GM18909 (cell line): ENCODE data around the gene CBLIF.
"Not testable (repeated sequence)": the region's sequence is repeated elsewhere in the genome, so short reads cannot be mapped to it uniquely, and the experiment has no call there.

ENCODE experiments used
- ATAC-seq: cut with Tn5 transposase; IDR thresholded peaks from one replicate; pipeline ENCODE4 v1.9.1; 2021; ENCODE audit warnings: mild to moderate bottlenecking; ENCODE audit not compliant: unreplicated experiment, poor library complexity

CBLIF gene

GRCh38 chr11:59849129-59849528 is 3.8 kb upstream of the CBLIF start:
- ATAC-seq, result peak; percentile 46

DNA sequence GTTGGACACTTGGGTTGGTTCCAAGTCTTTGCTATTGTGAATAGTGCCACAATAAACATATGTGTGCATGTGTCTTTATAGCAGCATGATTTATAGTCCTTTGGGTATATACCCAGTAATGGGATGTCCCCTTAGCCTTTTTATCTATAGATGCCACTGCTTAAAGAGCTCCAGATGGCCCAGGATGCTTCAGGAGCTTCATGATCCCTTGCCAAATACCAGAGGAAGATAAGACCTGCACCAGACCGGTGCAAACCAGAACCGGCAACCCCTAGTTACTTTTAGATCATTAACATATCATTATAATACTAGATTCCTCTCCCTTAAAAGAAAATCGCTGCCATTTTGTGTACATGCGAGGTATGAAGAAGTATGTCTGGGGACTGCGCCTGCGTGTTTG is 3.1 kb upstream of the CBLIF start:
- not testable (repeated sequence) for ATAC-seq

DNA sequence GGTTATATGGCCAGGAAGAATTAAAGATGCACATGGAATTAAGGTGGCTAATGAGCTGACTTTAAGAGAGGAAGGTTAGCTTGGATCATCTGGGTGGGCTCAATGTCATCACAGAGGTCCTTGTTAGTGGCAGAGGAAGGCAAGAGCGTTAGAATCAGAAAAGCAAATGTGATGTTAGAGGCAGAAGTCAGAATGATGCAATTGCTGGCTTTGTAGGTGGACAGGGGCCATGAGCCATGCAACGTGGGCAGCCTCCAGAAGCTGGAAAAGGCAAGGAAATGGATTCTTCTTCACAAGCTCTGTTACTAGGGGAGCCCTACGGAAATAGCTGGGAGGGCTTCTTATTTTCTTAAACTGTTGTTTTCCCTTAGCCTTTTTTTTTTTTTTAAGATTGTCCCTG is 2.3 kb upstream of the CBLIF start:
- no peak for ATAC-seq

- no peak for ATAC-seq
These were observed 1.3 kb upstream of the CBLIF start for GRCh38 chr11:59846556-59846955.

DNA sequence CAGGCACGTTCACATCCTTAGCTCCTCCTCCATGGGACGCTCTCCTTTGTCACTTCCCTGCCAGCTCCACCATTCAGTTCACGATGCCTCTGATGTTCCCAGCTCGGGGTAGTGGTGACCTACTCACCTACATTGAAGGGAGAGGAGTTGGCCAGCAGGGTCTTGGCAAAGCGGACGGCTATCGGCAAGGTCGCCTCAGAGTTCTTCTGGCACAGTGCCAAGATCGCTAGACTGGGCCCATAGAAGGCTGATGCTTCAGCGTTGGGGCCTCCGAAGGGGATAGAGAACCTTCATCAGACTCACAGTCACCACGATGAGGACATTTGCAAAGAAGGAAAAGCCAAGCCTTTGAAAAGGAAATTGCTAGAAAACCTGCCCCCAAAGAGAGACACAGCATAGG is 3.0 kb downstream of the CBLIF start:
- ATAC-seq, result no peak

DNA sequence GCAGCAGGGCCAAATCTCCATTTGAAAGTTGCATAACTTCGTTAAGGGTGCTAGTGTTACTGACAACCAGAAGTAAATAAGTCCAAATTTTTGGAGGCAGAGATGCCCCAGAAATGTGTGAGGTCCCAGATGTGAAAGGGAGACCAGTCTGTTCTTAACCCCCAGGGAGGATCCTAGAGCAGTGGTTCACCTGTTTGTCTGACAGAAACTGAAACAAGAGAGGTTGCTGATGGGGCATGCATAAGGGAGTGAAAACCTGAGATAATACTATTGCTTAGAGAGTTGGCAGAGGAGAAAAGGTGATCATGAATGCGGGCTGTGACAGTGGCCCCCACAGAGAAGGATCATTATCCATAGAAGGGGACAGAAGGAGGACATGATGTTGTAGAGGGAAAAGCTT is 3.8 kb downstream of the CBLIF start:
- ATAC-seq, result peak; percentile 80

- ATAC-seq, result no peak
These were observed 5.7 kb downstream of the CBLIF start for GRCh38 chr11:59839615-59840014.

DNA sequence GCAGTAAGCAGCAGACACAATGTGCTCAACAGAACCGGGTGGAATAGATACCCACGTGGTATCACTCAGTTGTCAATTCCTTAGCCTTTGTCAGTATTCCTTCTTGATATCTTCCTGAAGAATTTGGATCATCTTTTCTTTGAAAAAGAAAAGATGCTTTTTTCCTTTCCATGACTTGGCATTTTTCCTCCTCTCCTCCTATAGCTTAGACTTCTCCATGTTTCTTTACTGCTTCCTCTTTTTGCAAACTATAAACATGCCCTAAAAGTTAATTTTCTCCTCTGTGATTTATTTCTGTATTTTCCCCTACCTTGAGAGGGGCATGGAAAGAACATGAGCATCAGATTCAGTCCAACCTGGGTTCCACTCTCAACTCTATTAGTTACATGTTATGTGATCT is 11.7 kb downstream of the CBLIF start:
- no peak for ATAC-seq

DNA sequence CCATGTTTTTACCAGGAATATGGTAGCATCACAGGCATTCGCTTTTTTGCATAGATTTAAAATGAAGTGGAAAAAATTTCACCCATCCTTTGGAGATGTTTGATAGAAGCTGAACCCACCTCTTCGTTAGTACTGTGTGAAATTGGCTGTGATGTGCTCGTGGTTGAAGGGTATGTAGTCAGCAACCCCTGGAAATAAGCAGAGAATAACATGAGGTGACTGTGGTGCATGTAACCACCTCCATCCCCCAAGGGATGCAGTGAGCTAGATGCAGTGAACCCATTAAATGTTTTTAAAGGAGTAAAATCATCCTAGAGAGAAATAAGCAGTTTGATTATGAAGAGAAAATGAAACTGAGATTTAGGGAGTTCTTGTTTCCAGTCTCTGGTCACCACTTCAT is 15.9 kb downstream of the CBLIF start:
- no peak for ATAC-seq

DNA sequence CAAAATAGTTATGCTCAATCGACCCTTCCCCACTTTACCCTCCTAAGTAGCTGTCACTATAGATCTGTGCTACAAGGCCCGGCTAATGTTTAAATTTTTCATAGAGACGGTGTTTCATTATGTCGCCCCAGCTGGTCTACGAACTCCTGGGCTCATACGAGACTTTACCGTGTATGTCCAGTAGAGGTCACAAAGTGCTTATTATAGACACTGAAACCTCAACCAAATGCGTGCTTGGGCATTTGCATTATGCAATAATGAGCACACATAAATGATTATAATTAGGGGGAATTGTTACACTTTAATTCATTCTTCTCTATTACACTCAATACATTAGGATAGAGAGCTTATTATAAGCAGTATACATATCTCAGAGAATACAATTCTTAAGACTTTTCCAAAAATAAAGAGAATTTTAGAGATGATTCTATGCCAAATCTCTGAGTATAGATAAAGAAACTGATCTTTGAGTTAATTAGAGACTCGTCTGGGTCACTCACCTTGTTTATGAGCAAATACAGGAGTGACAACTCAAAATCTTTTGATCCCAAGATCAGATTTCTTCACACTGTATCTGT is 22.2 kb downstream of the CBLIF start:
- ATAC-seq, result peak; percentile 84

- no peak for ATAC-seq
These were observed 26.7 kb downstream of the CBLIF start for GRCh38 chr11:59818572-59818971.

DNA sequence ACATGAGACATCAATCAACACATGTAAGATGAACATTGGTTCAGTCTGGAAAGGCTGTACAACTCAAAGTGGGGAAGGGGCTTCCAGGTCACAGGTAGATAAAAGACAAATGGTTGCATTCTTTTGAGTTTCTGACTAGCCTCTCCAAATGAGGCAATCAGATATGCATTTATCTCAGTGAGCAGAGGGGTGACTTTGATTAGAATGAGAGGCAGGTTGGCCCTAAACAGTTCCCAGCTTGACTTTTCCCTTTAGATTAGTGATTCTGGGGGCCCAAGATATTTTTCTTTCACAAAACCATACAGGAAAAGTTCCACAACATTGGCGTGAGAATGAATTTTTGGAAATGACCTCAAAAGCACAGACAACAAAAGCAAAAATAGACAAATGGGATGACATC is 28.9 kb downstream of the CBLIF start:
- not testable (repeated sequence) for ATAC-seq

- ATAC-seq, result no peak
These were observed 29.5 kb downstream of the CBLIF start for GRCh38 chr11:59815754-59816153.

- no peak for ATAC-seq
These were observed 31.3 kb downstream of the CBLIF start for GRCh38 chr11:59814021-59814420.

- no peak for ATAC-seq
These were observed 31.9 kb downstream of the CBLIF start for GRCh38 chr11:59813364-59813763.

DNA sequence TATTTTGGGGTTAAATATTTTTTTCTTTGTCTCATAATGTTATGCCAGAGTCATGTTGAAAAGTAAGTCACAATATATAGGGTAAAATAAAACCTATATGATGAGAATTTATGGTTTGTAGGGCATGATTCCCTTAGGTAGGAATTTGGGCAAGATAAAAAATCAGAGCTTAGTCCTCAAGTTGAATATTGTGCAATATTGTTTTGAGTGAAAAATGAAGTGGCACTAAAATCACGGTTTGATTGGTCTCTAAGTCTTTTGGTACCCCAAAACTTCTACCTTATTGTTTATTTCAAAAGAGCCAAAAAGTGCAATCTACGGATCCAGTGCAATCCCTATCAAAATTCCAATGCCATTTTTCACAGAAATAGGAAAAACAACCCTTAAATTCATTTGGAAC is 33.1 kb downstream of the CBLIF start:
- ATAC-seq, result no peak

DNA sequence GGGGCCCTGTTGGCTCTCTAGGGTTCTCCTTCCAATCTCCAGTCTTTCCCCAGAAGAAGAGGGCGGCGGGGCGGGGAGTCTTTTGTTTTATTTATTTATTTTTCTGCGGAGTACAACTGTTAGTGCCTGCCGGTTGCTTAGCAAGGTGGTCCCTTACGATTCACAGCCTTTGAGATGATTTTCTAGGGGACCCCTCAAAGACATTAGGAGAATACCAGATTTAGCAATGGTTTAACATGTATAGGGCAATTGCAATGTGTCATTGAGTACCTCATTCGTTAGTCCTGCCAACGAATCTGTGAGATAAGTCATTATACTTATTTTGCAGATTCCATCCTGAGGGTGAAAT is 34.4 kb downstream of the CBLIF start:
- ATAC-seq, result no peak

GRCh38 chr11:59810189-59810910 is 34.9 kb downstream of the CBLIF start, which contains the start of gene MRPL16:
MRPL16 (minus strand) TSS chr11:59810778; CDS start chr11:59810658, 120 bp downstream.
- peak; percentile 98 for ATAC-seq

DNA sequence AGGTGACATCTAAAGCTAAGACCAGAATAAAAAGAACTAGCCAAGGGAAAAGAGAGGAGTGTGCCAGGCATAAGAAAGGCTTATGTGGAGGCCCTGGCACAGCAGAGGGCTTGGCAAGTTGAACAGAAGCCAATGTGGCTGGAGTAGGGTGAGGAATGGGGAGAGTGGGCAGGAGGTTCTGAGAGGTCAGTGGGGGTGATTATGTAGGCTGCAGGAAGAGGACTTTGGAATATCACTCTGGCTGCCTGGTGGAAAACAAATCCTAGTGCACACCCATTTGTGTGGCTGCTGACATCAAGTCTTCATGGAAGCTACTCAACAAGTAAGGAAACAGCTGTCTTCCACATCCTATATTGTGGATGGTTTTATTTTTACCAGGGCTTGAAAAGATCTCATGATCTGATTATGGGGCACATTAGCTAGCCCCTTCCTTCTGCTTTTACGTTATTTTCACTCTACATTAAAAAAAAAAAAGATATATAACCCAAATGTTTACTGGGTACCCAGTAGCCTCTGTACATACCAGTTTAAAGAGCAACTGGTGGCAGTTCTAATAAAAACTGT is 38.2 kb downstream of the CBLIF start:
- ATAC-seq, result no peak

- ATAC-seq, result no peak
These were observed 41.2 kb downstream of the CBLIF start for GRCh38 chr11:59804061-59804460.

- ATAC-seq, result peak; percentile 67
These were observed 42.6 kb downstream of the CBLIF start for GRCh38 chr11:59802639-59803176.
